GM18505 (cell line): ENCODE measurements around the gene MYO15B.

Source experiments
- ATAC-seq: cut with Tn5 transposase; IDR thresholded peaks from one replicate; pipeline ENCODE4 v1.9.1; 2021; ENCODE audit not compliant: unreplicated experiment
- POLR2A ChIP-seq: IDR thresholded peaks from 4 replicates; pipeline ENCODE4 v1.6.1; 2011; ENCODE audit warnings: borderline replicate concordance; ENCODE audit not compliant: insufficient read depth, insufficient read length; ENCODE audit errors: extremely low read depth

MYO15B gene

DNA sequence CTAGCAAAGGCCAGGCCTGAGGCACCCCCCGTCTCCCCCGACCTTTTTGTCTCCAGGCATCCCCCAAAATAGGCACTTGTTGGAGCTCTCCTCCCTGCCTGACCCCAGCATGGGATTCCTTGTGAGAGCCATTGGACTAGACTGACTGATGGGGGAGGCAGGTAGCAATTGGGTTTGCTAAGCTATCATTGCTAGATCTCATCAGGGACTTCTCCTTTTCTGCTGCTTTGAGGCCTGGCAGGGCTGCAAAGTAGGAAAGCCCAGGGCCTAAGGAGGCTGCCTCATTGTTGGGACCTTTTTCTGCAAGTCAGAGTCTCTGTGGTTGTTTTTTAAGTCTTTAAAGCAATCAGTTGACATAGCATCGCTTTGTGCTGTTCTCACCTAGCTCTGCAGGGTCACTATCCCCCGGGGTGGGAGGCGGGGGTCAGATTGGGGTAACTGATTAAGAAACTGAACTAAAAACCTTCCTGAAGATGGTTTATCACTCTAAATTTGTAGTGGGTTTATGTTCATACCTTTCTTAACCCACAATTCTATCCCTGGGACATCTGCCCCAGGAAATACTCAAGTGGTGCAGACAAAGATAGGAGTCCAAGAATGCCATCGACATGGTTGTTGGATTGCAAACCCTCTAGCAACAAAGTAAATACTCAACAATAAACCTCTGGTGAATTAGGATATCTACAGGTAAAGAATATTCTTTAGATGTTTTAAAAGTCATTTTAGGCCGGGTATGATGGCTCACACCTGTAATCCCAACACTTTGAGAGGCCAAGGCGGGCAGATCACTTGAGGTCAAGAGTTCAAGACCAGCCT lies 34.1 kb upstream of the MYO15B start:
- TF ChIP-seq POLR2A = no peak
- no peak for ATAC-seq

DNA sequence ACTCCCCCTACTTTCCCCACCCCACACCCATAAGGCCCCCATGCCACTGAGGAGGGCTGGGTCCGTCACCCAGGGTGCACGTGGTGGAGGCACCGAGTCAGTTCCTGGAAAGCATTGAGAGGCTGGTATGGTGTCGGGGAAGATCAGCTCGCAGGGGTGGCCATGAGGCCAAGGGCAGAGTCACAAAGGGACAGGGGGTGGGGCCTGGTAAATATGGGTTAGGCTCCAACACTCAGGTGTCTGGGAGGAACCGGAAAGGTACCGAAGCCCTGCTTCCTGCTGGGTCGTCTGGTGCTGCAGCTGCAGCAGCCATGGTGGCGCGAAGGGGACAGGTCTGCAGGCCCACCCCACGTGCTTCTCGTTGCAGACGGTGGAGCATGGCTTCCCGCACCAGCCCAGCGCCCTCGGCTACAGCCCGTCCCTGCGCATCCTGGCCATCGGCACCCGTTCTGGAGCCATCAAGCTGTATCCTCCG lies 31.9 kb upstream of the MYO15B start:
- no peak for ATAC-seq
- no peak for TF ChIP-seq POLR2A

DNA sequence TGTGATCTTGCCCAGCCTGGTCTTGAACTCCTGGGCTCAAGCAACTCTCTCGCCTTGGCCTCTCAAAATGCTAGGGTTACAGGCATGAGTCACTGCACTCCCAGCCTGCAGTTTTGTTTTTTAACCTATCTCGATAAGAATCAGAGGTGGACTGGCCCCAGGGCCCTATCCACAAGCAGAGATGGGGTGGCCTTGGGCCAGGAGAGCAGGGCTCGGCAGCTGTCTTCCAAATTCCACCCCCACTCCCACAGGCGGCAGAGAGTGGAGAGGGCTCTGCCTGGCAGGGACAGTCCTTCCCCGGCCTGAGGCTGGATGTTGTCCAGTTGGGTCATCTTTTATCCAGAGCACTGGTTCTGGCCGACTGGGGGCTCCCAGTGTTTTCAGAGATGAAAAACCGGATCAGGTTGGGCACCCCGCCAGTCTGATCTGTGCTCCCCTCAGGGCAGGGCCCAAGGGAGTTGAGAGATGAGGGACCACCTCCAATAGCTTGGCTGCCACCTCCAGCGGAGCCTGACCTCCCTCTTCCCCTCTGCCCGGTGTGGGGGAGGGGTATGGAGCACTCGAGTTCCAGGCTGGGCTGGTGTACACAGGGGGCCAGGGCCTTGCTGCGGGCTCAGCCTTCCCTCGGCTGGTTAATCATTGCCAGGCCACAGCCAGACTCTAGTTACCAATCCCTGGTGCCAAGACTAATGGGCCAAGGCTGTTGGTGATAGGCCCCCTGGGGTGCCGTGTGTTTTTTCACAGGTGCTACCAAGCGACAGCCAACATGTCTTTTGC lies 30.3 kb upstream of the MYO15B start:
- ATAC-seq = no peak
- no peak for TF ChIP-seq POLR2A

DNA sequence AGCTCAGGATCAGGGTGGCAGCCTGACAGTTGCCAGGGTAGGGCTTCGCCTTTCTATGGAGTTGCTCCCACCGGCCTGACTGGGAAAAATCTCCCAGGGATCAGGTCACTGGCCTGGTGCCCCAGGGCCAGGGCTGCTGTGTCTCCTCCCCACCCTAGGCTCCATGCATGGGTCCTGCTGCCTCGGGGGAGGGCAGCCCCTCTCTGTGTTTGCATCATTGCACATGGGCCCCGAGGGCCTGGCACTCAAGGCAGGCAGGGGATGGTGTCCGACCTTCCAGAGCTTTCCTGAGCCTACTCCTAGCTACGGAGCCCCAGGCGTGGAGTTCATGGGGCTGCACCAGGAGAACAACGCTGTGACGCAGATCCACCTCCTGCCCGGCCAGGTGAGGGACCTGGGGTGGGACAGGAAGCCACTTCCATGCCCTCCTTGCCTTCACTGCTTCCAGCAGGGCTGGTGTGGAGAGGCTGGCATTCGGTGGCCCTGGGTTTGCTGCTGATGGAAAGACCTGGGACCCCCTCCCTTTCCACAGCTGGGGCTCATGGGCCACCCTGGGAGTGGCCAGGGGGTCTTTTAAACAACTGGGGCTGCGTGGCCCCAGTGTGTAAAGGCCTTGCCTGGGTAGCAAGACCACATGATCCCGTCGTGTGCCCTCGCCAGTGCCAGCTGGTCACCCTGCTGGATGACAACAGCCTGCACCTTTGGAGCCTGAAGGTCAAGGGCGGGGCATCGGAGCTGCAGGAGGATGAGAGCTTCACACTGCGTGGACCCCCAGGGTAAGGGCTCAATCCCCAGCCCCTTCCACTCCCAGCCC lies 29.5 kb upstream of the MYO15B start:
- ATAC-seq = no peak
- TF ChIP-seq POLR2A = no peak

DNA sequence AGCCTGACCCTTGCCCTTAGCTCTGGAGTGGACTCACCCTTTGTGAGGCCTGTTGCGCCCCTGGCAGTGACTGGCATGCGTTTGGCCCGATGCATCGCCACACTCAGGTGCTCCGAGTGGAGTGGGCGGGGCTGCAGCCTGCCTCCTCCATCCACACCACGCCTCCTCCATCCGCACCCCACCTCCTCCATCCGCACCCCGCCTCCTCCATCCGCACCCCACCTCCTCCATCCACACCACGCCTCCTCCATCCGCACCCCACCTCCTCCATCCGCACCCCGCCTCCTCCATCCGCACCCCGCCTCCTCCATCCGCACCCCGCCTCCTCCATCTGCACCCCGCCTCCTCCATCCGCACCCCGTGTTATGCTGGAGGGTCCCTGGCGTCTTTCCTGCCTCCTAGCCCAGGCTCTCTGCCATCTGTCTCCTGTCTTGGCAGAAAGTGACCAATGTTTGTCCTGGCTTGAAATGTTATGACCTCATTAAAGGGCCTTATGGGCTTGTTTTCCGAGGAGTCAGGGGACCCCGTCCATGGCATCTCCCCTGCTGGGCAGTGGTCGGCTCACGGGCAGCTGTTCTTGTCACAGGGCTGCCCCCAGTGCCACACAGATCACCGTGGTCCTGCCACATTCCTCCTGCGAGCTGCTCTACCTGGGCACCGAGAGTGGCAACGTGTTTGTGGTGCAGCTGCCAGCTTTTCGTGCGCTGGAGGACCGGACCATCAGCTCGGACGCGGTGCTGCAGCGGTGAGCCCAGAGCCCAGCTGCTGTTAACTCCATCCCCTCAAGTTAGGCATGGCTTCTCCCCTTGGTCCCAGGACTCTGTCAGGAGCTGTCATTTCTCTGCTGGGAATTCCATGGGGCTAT lies 28.7 kb upstream of the MYO15B start:
- TF ChIP-seq POLR2A = no peak
- ATAC-seq = no peak

DNA sequence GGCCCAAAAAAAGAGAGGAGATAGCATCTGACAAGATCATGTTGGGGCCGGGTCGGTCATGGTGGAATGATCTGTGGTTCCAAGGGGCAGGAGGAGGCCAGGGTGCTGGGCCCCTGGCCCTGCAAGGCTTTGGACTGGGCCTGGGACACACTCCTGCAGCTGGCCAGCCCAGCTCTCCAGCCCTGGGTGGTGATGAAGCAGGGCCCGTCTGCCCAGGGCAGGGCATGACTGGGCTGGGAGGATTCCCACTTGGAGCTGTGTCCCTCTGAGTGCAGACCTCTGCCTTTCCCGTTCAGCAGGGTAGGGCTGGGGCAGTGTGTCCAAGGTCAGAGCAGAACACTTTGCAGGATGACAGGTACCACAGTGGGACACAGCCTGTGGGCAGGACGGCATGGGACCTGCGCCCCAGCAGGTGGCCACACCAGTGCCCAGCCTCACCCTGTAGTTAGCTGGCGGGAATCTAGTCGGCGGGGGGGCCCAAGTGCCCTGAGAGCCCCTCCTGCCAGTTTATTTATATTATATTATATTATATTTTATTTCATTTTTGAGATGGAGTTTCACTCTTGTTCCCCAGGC lies 27.6 kb upstream of the MYO15B start:
- TF ChIP-seq POLR2A = no peak
- no peak for ATAC-seq

DNA sequence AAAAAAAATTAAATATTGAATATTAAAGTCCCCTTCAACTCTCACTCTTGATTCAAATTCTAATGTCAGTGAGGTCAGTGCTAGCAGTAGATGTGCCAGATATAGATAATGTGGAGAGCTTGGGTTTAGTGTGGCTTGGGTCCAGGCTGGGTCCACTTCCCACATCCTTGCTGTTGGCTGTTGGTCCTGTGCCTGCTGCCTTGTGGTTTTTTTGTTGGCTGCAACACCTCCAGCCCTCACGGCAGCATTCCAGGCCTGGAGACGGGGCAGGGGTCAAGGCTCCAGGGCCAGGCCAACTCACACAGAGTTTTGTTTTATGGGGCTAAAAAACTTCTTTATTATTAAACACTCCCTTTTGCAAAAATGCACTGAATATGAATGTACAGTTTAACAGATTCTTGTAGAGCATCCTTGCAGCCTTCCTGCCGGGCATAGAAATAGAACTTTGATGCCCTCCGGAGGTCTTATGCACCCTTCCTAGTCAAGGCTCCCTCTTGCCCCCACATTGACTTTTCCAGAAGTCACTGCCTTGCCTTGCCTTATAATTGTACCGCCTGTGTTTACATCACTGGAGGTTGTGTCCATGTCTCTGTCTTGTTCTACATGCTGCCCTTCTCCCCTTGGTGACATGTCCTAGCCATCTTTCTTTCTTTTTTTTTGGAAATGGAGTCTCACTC lies 25.5 kb upstream of the MYO15B start:
- no peak for ATAC-seq
- TF ChIP-seq POLR2A = no peak

DNA sequence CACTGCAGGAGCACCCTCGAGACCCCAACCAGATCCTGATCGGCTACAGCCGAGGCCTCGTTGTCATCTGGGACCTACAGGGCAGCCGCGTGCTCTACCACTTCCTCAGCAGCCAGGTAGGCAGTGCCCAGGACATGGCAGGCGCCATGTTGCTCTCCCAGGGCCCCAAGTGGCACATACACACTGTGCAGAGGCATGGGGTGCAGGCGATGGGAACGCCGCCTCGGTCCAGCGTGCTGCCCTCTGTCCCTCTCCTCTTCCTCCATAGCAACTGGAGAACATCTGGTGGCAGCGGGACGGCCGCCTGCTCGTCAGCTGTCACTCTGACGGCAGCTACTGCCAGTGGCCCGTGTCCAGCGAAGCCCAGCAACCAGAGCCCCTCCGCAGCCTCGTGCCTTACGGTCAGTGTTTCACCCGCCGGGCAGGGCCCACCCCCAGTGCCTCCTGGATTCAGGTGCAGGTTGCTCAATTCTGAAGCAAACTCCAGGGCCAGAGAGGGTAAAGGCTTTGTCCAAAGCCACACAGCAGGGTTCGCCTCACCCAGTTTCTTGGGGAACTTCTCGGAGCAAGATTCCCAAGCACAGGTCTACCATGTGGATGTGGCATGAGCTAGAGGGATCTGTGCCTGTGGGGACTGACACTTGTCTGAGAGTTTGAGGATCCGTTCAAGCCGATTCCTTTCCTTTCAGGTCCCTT lies 24.4 kb upstream of the MYO15B start:
- TF ChIP-seq POLR2A = no peak
- ATAC-seq = no peak

DNA sequence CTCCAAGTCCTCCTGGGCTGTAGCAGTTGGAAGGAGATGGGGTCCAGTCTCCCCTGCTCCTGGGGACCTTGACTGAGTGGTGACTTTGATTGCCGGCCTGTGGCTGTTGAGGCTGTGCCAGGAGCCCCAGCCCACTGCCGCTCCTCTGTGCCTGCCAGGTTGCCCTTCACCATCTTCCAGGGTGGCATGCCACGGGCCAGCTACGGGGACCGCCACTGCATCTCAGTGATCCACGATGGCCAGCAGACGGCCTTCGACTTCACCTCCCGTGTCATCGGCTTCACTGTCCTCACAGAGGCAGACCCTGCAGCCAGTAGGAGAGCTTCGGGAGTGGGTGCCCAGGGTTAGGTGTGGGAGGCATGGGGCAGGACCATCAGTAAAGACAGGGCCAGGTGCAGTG lies 23.4 kb upstream of the MYO15B start:
- ATAC-seq = no peak

DNA sequence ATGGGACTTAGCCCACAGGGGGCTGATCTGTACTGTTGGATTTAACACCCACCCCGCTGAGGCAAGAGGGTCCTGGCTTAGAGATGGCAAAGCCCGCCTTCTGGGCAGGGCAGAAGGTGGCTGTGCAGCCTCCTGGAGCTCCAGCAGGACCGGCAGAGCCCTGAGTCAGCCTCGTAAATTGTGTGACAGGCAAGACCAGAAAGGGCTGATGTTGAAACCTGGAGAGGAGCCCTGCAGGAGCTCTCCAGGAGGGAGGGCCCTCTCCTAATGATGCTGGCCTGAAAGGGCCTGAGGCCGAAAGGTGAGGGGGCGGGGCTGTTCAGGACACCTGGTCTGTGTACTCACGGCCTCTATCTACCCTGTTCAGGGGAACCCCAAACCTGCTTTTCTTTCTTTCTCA lies 22.5 kb upstream of the MYO15B start:
- TF ChIP-seq POLR2A = no peak
- ATAC-seq = no peak

More for the DNA sequence above, 23.4 kb upstream of the MYO15B start:
- no peak for TF ChIP-seq POLR2A

DNA sequence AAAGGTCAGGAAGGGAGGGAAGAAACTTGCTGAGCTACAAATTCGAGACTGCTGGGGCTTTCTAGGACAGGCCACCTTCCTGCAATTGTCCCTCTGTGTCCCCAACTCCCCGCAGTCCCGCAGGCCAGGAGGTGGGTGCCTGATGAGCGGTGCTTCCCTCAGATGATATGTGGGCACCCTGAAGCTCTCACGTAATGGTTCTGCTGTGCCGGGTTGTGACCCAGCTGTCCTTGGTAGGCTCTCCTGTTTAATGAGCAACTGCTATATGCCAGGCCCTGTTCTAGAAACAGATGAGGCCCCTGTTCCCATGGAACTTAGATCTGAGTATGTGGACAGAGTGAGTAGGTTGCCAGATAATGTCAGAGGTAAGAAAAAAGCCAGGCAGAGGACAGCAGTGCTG lies 22.0 kb upstream of the MYO15B start:
- no peak for ATAC-seq

More for the DNA sequence above, 22.0 kb upstream of the MYO15B start:
- no peak for TF ChIP-seq POLR2A
